DMS 273 treated with DMSO at 0.1 percent for 48 hours (cell line): Measurements from ENCODE around the gene CAV1.

Experiments
- DNase-seq: peaks from one replicate; lab custom pipeline; 2025; lab: John Stamatoyannopoulos, UW

CAV1 gene

DNA sequence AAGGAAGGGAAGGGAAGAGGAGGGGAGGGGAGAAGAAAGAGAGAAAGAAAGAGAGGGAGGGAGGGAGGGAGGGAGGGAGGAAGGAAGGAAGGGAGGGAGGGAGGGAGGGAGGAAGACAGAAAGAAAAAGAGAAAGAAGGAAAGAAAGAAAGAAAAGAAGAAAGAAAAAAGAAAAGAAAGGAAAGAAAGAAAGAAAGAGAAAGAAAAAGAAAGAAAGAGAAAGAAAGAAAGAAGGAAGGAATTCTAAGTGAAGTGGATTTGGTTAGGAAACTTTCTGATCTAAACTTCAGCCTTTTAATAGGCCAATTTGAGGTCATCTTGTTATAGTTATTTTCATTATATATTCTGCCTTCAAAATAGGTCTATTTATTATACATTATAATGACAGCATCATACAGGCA is 21.0 kb upstream of the CAV1 start:
- no peak for DNase-seq

DNA sequence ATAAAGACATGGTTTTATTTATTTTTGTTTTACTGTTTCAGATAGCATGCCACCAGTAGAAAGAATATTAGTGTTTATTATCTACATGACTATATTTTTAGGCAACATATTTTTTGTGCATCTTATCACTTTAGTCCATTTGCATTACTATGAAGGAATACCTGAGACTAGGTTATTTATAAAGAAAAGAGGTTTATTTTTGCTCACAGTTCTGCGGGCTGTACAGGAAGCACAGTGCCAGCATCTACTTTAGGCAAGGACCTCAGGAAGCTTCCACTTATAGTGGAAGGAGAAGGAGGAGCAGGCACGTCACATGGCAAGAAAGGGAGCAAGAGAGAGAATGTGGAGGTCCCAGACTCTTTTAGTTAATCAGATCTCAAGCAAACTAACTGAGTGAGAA is 19.6 kb upstream of the CAV1 start:
- no peak for DNase-seq

DNA sequence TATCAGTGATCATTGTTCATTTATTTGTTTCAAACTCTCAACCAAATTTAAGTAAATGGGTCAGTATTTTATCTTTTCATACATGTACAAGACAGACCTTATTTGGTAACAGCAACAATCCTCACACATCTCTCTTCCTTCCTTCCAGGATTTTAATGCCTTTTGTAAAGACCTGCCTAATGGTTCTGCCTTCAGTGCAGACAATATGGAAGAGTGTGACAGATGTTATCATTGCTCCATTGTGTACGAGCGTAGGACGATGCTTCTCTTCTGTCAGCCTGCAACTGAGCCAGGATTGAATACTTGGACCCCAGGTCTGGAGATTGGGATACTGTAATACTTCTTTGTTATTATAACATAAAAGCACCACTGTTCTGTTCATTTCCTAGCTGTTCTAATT is 19.0 kb upstream of the CAV1 start:
- no peak for DNase-seq

DNA sequence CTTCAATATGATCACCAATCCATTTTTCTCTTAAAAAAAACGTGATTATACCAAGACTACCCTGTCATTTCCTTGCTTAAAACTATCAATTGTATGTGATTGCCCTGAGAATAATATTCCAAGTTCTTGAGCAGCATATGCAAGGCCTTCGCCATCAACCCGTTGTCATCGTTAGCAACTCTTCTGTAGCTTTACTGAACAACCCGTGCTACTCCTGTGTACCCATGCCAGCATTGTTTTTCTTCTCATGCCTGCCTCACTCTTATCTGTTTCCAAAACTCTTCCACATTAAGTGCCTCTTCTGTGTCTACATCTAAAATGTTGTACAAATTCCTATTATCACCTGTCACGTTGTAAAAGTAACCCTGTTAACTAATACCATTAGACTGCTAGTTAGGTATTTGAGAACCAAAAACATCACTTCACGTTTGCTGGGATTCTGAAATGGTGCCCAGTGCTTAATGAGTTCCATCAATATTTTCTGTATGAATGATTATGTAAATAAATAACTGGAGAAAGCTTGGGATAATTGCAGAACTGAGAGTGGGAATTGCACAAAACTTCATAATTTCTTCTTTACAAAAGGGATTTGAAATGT is 14.8 kb upstream of the CAV1 start:
- DNase-seq, result no peak

DNA sequence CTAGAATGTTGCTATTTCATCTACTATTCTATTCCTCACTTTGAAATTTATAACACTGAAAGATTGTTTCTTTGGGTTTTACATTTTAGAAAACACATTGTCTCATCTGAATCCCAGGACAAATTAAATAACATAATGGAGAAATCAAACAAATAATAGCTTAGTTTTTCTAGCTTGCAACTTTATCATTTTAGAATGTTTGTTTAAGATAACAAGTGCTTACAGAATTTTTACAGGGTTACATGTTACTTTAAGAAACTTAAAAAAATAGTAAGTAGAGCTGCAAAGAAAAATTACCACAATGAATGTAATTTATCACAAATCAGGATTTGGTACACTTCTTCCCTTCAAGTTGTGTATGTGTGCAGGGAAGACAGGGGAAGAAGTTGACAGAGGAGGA is 14.0 kb upstream of the CAV1 start:
- DNase-seq, result no peak

DNA sequence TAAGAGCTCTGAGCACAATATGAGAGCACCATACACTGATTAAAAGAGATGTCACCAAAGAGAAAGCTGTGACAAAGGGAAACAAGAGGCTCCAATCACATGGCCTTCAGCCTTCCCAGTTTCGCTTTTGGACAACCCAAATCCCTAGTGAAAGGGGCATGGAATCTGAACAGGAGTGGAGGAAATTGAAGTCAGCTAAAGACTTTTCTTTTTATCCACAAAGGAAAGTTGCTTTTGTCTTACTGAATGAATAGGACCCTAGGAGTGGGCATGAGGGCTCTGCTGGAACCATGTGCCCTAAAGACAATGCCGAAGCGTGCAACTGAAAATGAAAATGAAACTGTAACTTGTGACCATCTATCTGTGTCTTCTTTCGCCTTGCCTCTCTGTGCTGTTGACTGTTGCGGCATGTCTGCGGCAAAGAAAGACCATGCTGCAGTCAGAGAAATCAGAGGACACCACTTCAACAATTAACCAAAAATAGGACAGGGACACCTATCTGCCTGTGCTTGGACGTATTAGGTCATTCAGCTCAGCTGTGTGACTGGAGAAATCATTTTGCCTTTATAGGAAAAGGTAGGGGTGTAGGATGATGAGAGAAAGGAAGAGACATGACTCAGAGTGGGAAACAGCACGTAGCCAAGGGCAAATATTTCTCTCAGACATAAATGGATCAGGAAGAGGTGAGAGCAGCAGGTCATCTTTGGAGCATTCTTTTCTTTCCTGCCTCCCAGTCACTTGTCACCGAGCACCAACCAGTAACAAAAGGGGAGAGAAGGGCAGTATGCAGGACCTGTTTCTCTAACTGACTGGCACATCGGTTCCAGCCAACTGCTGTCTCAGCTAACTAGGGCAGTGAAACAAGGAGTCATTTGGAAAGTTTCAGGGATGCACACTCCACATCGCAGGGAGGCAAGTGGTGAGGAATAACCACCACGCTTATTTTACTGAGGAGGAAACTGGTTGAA is 13.0 kb upstream of the CAV1 start:
- no peak for DNase-seq

DNA sequence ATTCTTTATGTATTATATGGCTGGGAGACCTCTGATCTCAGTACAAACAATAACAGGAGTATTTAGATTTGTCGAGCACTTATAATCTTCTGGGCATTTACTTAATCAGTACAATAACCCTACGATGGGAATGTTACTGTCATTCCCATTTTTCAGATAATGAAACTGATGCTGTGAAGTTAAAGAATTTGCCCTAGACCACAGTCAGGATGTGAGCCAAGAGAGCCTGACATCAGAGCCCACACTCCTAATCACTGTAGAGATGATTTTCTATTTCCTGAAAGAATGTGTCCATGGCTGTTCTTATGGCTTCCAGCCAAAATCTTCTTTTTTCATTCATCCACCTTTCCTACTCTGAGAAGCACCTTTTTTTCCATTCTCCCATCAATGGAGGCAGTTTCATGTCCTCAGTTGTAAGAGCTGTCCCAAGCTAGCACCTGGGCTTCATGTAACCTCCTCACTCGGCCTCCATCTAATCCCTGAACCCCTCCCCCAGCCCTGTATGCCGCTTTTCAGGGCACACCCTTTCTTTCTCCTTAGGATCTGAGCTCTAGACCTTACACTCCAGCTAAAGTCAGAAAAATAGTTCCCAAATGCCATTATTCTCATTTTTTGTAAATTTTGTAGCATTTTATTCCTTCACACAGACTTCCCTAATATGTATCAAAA is 12.2 kb upstream of the CAV1 start:
- no peak for DNase-seq

DNA sequence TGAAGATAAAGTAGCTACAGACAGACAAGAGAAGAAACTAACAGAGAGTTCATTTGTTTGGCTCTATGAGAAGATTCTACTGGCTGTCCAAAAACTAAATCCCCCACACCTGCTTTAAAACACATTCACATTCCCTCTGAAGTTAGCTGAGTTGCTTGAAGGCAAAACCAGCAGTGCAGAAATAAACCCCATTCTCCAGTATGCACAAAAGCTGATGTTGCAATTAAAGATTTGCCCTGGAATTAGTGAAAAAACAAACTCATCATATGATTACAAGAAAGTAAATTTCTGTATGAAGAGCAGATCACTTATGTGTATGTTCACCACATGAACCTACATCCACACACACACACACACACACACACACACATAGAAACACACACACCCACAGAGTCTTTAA is 9.3 kb upstream of the CAV1 start:
- no peak for DNase-seq

DNA sequence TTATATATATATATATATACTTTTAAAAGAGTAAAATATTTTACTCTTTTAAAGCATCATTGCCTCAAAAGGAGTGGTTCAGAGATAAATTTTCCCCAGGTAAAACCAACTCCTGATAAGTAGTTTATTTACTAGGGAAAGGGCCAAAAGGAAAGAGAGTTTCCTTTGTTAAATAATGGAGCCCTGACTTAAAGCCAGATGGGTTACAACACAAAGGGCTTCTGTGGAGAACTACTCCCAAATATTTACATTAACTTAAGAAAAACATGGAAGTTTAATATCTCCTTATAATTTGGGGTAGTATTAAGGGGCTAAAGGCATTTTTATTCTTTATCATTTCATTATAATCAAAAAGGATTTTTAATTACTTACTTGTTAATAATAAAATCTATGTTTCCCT is 8.5 kb upstream of the CAV1 start:
- DNase-seq, result no peak

DNA sequence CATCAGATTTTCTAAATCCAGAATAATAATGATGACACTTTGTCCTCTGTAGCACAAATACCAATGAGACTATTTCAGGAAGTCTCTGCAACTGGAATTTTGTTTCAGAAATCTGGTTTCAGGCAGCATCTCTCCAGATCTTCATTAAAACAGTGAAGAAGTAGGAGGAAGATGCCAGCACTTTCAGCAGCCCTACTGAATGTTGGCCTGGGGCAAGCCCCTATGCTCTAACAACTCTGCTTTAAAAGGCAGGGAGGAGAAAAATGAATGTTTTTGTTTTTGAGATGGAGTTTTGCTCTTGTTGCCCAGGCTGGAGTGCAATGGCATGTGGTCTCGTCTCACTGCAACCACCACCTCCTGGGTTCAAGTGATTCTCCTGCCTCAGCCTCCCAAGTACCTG is 7.2 kb upstream of the CAV1 start:
- DNase-seq, result no peak

DNA sequence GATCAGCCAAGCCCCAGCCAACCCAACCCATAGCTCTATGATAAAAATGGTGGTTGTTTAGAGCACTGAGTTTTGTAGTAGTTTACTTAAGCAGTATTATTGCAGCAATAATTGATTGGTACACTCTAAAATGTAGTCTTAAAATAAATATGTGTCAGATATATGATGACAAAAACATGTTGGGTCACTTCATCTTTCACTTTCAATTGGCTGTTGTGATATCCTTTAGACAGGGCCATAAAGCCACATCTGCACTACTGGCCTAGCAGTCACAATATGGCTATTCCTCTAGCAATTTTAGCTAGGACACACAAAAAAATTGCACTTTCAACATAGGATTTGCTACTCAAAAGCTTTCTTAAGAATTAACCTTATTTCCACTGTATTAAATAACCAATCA is 5.9 kb upstream of the CAV1 start:
- no peak for DNase-seq

DNA sequence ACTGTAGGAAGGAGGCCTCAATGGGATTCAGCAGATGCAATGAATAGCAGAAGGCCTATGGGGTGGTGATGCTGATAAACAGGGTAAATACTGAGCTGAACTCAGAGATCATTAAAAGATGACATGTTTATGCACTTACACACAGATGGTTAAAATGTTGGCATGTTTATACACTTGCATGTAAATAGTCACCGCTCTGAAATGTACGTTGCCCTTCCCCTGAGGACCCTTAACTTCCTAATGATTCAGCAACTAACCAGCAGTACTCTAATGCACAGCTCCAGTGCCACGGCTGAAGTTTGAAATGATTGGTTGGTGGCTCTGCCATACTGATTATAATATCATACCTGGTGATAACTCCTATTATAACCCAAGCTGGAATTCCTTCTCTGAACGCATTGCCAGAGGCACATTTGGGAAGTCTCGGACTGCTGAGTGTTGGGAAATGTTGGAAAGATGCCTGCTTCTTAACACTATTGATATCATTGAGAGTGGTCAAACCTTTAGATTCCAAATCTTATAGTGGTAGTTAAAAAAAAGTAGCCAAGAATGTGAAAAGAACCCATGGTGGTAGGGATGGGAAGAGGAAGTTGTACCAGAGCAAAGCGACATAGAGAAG is 3.7 kb upstream of the CAV1 start:
- no peak for DNase-seq

DNA sequence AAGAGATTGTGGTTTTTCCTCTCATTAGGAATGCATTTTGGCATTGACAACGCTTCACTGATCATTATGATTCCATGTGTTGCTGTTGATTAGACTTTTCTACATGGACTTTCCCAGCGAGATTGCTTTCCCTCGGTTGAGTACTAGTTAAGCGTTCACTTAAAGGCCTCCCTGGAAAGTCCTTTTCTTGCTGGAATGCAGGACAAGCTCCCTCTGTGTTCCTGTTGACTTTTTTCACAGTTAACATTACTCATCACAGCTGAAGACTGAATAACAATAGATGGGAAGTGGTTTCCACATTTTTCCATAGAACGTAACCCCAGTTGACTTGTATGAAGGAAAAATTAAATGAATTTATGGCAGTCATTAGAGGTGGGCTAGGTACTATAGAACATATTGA is 2.6 kb upstream of the CAV1 start:
- DNase-seq, result no peak

DNA sequence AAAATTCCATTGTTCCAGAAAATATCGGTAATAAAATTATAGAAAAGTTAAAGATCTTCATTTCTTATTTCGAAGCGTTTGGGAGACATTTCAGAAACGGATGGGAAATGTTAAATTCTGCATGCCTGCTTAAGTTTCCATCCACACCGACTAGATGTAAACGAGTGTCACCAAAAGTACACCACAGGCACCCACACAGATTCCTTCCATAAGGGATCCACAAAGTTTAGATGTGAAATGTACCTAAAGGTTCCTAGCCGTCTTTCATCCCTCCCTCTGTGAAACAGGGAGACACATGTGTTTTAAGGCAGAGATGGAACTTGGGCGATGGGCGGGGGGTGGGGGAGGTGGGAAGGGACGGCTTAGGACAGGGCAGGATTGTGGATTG is 621 bp upstream of the CAV1 start:
- DNase-seq, result no peak

DNA sequence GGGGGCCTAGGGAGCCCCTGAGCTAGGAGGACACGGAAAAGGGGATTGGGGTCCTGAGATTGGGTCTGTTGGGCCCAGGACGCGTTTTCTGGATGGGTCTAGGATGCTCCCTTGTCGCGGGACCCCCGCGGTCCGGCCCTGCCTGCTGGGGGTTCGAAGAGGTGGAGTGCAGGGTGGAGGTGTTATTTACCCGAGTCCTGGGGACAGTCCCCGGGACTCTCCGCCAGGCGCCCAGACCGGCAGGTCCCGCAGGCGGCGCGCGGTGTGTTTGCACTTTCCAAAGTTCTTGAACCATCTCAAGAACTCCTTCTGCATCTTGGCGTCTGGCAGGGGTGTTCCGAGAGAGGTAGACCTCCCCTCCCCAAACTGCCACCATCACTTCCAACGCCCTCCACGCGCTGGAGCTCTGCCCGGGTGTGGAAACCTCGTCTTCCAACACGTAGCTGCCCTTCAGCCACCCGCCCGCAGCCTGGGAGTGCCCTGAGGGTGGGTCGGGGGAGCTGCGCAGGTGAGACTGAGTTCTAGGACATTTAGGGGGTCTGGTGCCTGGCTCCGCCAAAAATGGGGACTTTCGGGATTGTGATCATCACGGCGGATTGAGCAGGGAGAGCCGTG is 569 bp downstream of the CAV1 start:
- no peak for DNase-seq

DNA sequence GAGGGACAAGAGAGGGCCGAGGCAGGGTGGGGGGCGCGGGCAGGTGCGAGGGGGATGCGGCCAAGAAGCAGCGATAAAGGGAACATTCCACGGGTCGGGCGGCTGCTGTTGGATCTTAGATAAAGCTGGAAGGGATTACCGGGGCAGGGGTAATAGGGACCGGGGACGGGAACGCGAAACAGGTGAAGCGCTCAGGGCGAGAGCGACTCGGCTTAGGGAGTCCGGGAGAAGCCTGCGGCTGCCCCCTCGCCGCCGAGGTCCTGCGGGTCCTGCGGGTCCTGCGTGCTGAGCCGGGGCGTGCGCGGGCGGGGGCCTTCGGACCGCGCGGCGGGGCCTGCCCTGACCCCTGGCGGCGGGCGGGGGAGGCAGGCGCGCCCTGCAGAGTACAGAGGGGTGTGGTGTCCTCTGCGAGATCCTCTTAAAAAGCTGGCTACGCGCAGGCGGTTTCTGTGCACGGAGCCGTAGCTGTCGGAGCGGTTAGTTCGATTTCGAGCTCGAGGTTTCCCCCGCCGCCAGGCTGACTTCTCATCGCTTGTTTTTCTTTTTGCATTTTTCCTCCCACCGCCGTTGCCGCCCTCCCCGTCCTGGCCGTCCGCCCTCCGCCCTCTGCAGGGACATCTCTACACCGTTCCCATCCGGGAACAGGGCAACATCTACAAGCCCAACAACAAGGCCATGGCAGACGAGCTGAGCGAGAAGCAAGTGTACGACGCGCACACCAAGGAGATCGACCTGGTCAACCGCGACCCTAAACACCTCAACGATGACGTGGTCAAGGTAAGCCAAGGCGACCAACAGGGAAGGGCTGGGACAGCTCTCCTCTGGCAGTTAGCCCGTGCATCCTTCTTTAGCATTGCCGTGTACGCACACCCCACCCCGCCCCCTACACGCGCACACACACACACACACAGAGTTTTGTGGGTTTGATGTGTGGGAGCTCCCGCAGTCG is 1.4 kb downstream of the CAV1 start:
- DNase-seq, result peak; percentile 16

DNA sequence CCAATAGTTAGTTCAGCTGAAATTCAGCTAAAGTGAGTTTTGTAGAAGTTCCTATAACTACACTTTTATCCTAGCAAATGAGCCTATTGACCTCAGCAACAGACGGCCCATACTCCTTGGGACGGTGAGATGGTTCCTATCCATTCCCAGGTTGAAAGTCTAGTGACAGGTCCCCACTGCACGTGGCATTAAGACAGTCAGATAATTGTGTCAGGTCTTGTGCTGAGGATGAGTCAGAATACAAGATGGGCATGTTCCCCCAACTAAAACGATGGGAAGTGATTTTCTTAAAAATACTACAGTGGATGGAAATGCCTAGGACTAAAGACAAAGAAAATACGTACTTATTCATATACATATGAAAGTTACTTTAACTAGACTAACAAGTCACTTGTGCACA is 2.1 kb downstream of the CAV1 start:
- DNase-seq, result no peak

DNA sequence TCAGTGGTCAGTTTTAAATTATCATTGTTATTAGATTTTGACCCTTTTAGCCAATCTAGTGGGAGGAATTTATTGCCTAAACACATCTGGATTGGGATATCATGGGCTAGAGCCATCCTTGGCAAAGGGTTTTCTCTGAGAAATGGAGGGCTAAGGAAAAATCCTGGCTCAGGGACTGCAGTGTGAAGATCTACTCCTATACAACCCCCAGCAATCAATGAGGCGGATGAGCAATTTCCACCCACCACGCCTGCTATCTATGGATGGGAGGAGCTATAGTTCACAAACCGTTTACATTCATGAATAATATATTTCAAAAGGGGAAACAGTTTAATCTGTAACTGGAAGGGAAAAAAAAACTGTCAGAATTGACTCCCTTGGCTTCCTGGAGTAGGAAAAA is 2.7 kb downstream of the CAV1 start:
- DNase-seq, result no peak

DNA sequence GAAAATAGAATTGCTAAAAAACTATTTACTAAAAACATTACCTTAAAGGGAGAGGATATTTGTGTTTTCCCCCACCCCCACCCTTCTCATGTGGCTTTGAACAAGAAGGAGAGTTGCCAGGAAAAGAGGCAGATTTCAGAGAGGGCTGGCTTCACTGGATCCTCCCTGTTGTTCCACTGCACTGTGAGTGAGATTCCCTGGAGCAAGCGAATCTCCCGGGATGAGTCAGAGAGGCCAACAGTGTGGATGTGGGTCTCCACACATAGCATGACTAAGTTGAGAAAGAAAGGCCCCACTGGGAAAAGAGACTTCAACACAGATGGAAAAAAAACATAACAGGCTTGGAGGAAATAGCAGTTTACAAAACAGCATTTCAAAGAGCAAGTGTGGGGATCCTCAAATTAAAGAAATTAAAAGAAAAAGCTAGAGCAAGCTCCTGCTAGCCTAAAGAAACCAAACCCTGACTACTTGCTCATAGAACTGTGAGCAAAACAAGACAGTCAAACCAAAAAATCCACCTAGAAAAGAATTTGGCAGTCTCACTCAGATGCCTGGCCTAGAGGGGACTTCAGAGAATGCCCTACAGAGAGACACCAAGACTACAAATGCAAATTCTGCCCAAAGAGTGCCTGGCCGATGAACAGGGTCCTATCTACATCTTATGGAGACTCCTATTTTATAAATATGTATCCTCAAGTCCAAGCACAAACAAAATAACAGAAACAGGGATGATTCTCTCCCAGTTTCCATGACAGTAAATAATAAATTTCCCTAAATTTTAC is 3.4 kb downstream of the CAV1 start:
- no peak for DNase-seq

DNA sequence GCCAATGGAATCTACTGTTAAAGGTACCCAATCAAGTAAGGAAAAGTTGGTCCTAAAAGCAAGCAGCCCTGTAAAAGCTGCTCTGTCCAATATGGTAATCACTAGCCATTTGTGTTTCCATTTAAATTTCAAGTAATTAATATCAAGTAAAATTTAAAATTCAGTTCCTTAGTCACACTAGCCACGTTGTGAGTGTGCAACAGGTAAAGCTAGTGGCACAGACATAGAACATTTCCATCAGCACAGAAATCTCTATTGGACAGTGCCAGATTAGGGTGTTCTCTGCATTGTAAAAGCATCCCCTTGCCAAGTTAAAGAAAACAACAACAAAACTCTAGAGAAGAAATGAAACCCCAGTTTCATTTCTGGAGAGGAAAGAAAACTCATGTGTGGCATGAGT is 4.4 kb downstream of the CAV1 start:
- DNase-seq, result no peak
